Measurements from ENCODE around the gene SLC26A11.
A peak's percentile ranks its signal among the peaks of the same experiment; 100 is the strongest.

SLC26A11 gene

GRCh38 chr17:80277751-80278671 is 57.8 kb downstream of the SLC26A11 start:
- H3K27ac ChIP-seq, result no peak overlapping the region
- no peak for TF ChIP-seq ZFX (IDR thresholded peaks at IDR 0.05; ENCODE audit: borderline replicate concordance)
- TF ChIP-seq, protein P1, sequence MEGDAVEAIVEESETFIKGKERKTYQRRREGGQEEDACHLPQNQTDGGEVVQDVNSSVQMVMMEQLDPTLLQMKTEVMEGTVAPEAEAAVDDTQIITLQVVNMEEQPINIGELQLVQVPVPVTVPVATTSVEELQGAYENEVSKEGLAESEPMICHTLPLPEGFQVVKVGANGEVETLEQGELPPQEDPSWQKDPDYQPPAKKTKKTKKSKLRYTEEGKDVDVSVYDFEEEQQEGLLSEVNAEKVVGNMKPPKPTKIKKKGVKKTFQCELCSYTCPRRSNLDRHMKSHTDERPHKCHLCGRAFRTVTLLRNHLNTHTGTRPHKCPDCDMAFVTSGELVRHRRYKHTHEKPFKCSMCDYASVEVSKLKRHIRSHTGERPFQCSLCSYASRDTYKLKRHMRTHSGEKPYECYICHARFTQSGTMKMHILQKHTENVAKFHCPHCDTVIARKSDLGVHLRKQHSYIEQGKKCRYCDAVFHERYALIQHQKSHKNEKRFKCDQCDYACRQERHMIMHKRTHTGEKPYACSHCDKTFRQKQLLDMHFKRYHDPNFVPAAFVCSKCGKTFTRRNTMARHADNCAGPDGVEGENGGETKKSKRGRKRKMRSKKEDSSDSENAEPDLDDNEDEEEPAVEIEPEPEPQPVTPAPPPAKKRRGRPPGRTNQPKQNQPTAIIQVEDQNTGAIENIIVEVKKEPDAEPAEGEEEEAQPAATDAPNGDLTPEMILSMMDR (IDR thresholded peaks at IDR 0.05), result no peak

- no peak overlapping the region for H3K27ac ChIP-seq
- TF ChIP-seq, protein P1 (IDR thresholded peaks at IDR 0.05), result no peak
- TF ChIP-seq ZFX (IDR thresholded peaks at IDR 0.05; ENCODE audit: borderline replicate concordance), result no peak
Measured at GRCh38 chr17:80279895-80280294, 59.7 kb downstream of the SLC26A11 start.

- H3K27ac ChIP-seq, result no peak overlapping the region
- TF ChIP-seq, protein P1 (IDR thresholded peaks at IDR 0.05), result no peak
- TF ChIP-seq ZFX (IDR thresholded peaks at IDR 0.05; ENCODE audit: borderline replicate concordance), result no peak
Measured at GRCh38 chr17:80281516-80281915, 61.3 kb downstream of the SLC26A11 start.

DNA sequence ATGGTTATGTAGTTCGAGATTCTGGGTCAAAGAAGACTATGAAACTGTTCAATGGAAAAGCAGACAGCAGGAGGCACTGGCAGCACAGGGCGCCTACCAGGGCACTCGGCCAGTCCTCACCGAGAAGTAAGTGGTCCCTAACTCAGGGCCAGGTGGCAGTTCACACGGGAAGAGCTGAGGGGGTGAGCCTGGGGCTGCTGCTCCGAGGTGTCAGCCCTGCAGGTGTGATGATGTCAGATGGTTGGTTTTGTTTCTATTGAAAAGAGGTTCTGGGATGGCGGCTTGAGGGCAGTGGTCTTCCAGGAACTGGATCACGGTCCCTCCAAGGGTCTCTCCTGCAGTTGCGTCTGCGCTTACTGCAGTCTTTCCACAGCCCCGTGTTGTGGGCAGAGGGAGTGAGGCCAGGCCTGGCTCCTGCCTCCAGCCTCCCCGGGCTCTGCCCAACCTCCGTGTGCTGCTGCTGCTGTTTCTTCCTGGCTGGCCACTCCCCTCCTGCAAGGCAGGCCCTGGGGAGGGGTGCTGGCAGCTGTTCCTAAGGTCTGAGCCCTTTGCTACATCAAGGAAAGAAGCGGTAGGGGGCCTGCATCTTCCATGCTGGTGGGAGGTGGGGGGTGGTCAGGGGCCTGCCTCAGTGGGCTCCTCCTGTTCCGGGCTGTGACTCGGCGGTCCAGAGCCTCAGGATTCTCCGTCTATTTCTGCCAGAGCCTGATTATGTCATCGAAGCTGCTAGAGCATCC is 63.1 kb downstream of the SLC26A11 start:
- no peak for TF ChIP-seq ZFX (IDR thresholded peaks at IDR 0.05; ENCODE audit: borderline replicate concordance)
- TF ChIP-seq, protein P1 (IDR thresholded peaks at IDR 0.05), result no peak
- no peak overlapping the region for H3K27ac ChIP-seq

DNA sequence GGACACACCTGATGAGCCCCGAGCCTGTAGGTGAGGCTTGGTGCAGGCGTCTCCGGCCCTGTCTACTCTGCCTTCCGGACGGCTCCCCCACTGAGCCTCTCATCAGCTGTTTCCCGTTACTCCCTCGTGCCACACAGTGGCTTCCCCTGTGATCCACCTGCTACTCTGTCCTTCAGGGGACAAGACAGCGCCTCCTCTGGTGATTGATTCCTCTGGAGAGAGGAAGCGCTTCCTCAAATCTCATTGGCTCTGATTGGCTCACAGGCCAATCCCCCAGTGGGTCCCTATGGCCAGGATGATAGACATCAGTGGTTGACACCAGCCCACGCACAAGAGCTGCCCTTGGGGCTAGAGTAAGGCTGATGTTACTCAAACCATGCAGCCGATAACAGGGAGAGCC is 64.4 kb downstream of the SLC26A11 start:
- H3K27ac ChIP-seq, result no peak overlapping the region
- TF ChIP-seq, protein P1 (IDR thresholded peaks at IDR 0.05), result peak; percentile 27; the same call in 1 of the 2 replicates
- TF ChIP-seq ZFX (IDR thresholded peaks at IDR 0.05; ENCODE audit: borderline replicate concordance), result no peak

DNA sequence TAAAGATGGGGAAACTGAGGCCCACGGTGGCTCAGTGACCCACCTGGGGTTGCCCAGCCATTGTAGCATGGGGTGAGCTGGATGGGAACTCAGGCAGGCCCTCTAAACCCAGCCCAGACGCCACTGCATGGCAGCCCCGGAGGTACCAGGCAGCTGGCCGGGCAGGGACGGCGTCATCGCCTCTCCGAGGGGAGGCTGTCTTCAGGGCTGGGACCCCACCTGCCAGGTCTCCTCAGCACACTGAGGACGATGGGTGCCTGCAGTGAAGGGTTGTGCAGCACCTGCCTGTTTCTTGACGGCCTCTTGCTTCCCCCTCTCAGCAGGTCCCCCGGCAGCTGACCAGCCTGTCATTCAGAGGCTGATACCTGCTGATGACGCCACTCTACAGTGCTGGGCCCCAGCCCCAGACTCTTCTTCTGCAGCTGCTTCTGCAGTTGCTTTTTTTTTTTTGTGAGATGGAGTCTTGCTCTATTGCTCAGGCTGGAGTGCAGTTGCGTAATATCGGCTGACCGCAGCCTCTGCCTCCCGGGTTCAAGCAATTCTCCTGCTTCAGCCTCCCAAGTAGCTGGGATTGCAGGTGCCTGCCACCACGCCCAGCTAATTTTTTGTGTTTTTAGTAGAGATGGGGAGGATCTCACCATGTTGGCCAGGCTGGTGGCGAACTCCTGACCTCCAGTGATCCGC is 65.2 kb downstream of the SLC26A11 start:
- TF ChIP-seq, protein P1 (IDR thresholded peaks at IDR 0.05), result no peak
- TF ChIP-seq ZFX (IDR thresholded peaks at IDR 0.05; ENCODE audit: borderline replicate concordance), result no peak
- no peak overlapping the region for H3K27ac ChIP-seq

Measured in 22Rv1 (cell line).